HL-60 (cell line): ENCODE measurements around the gene CRELD2.
A peak's percentile ranks its signal among the peaks of the same experiment; 100 is the strongest.

Experiments
- DNase-seq, 2 experiments: peaks; one replicate each; pipeline ENCODE4 v3.0.0-alpha.2; 2010 to 2020; ENCODE audit warnings: low read depth in 1 of 2, low spot score in 1 of 2
- H3K27ac ChIP-seq: fragments of 250-450 bp; sonication (Bioruptor Pico); replicated peaks from 2 replicates; pipeline ENCODE4 v1.5.1; 2020; ENCODE audit warnings: mild to moderate bottlenecking, moderate library complexity
- H3K27me3 ChIP-seq: fragments of 250-450 bp; sonication (Bioruptor Pico); 2 replicates; pipeline ENCODE4 v1.5.1; 2021; ENCODE audit warnings: mild to moderate bottlenecking, moderate library complexity; ENCODE audit not compliant: insufficient read depth, poor library complexity, severe bottlenecking
- H3K4me3 ChIP-seq: replicated peaks from 2 replicates; pipeline ENCODE4 v1.5.1; 2011; ENCODE audit warnings: mild to moderate bottlenecking, control low read depth, low read length; ENCODE audit not compliant: insufficient read depth
- GABPA ChIP-seq: IDR thresholded peaks from 2 replicates; pipeline ENCODE4 v1.6.1; 2012; ENCODE audit warnings: low read depth
- POLR2AphosphoS5 ChIP-seq: IDR thresholded peaks from 2 replicates; pipeline ENCODE4 v1.6.1; 2012; ENCODE audit warnings: low read depth
- SPI1 ChIP-seq: IDR thresholded peaks from 2 replicates; pipeline ENCODE4 v1.6.1; 2012; ENCODE audit warnings: low read depth, mild to moderate bottlenecking, borderline replicate concordance
- TF ChIP-seq, protein P1 (sequence below): IDR thresholded peaks from 2 replicates; pipeline ENCODE4 v1.6.1; 2012; ENCODE audit warnings: low read depth; ENCODE audit not compliant: insufficient replicate concordance
- TF ChIP-seq, protein P2 (sequence below): IDR thresholded peaks from one replicate; pipeline ENCODE4 v1.5.1; 2011; ENCODE audit warnings: low read length, control low read depth, inconsistent platforms; ENCODE audit not compliant: insufficient read depth

CRELD2 gene

DNA sequence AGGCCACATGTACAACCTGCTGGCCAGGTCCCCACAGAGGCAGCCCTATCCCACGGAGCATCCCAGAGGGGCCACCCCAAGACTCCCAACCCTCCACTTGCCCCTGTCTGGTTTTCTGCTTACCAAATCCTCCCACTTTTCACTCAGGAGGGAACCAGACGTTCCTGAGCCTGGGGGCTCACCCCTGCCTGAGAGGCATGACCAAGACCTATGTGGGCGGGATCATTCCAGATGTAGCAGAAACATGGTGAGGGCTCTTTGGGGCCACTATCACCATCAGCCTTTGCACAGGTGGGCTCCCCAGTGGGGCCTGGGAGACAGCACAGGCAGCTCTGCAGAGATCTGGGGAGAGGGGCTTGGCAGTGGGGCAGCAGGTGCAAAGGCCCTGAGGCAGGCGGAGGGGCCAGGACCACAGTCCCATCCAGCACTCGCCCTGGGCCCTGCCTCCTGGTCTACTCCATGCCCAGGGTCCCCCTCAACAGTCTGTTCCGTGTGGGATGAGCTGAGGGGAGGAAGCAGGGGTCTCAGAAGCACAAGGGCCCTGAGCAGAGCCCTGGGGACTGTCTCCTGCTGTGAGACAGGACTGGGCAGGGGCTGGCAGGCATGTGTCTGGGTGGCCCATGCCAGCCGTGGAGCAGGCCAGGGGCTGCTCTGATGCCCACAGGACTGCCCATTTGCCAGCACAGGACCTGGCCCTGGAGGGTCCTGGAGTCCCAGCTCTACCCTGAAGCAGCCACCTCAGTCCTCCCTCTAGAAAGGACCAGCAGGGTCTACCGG is 51.5 kb downstream of the CRELD2 start:
- TF ChIP-seq SPI1: no peak
- TF ChIP-seq, protein P1, sequence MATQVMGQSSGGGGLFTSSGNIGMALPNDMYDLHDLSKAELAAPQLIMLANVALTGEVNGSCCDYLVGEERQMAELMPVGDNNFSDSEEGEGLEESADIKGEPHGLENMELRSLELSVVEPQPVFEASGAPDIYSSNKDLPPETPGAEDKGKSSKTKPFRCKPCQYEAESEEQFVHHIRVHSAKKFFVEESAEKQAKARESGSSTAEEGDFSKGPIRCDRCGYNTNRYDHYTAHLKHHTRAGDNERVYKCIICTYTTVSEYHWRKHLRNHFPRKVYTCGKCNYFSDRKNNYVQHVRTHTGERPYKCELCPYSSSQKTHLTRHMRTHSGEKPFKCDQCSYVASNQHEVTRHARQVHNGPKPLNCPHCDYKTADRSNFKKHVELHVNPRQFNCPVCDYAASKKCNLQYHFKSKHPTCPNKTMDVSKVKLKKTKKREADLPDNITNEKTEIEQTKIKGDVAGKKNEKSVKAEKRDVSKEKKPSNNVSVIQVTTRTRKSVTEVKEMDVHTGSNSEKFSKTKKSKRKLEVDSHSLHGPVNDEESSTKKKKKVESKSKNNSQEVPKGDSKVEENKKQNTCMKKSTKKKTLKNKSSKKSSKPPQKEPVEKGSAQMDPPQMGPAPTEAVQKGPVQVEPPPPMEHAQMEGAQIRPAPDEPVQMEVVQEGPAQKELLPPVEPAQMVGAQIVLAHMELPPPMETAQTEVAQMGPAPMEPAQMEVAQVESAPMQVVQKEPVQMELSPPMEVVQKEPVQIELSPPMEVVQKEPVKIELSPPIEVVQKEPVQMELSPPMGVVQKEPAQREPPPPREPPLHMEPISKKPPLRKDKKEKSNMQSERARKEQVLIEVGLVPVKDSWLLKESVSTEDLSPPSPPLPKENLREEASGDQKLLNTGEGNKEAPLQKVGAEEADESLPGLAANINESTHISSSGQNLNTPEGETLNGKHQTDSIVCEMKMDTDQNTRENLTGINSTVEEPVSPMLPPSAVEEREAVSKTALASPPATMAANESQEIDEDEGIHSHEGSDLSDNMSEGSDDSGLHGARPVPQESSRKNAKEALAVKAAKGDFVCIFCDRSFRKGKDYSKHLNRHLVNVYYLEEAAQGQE: no peak
- no peak for TF ChIP-seq POLR2AphosphoS5
- TF ChIP-seq, protein P2, sequence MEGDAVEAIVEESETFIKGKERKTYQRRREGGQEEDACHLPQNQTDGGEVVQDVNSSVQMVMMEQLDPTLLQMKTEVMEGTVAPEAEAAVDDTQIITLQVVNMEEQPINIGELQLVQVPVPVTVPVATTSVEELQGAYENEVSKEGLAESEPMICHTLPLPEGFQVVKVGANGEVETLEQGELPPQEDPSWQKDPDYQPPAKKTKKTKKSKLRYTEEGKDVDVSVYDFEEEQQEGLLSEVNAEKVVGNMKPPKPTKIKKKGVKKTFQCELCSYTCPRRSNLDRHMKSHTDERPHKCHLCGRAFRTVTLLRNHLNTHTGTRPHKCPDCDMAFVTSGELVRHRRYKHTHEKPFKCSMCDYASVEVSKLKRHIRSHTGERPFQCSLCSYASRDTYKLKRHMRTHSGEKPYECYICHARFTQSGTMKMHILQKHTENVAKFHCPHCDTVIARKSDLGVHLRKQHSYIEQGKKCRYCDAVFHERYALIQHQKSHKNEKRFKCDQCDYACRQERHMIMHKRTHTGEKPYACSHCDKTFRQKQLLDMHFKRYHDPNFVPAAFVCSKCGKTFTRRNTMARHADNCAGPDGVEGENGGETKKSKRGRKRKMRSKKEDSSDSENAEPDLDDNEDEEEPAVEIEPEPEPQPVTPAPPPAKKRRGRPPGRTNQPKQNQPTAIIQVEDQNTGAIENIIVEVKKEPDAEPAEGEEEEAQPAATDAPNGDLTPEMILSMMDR: no peak
- TF ChIP-seq GABPA: no peak
- Histone ChIP-seq H3K27ac (peak overlapping the region; percentile 23), H3K27me3 (no peaks in the 10 kb centered on the region), H3K4me3 (no peak overlapping the region)
- no peak for DNase-seq

DNA sequence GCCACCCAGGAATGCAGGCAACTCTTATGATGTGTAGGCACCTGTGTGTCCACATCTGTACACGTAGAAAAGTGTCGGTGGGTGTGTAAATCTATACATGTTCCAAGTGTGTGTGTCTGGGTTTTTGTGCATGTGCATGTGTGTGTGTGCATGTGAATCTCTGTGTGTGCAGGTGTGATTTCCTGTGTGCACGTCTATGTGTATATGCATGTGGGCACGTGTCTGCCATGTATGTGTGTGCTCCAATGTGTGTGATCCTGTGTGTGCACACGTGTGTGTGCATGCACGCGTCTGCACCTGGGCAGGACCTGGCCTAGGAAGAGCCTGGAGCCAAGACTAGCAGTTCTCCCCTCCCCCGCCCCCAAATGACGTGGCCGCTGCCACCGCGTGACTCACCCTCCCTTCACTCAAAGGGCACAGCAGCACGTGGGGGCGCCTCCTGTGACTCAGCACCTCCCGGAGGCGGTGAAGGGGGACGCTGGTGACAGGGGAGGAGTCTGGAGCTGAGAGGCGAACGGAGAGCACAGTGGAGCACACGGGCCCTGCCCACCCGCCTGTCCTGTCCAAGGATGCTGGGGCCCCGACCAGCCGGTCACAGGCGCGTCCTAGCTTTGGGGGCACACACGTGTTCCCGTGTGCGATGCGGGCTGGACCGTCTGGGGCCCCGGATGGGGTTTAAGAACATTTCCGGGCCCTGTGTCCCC is 52.2 kb downstream of the CRELD2 start:
- Histone ChIP-seq H3K27ac (peak overlapping the region; percentile 83), H3K4me3 (peak overlapping the region; percentile 47), H3K27me3 (no peaks in the 10 kb centered on the region)
- DNase-seq: peak; percentile 97 to 99
- no peak for TF ChIP-seq GABPA
- peak; percentile 73; the same call in 1 of the 2 replicates for TF ChIP-seq POLR2AphosphoS5
- TF ChIP-seq, protein P2: no peak

DNA sequence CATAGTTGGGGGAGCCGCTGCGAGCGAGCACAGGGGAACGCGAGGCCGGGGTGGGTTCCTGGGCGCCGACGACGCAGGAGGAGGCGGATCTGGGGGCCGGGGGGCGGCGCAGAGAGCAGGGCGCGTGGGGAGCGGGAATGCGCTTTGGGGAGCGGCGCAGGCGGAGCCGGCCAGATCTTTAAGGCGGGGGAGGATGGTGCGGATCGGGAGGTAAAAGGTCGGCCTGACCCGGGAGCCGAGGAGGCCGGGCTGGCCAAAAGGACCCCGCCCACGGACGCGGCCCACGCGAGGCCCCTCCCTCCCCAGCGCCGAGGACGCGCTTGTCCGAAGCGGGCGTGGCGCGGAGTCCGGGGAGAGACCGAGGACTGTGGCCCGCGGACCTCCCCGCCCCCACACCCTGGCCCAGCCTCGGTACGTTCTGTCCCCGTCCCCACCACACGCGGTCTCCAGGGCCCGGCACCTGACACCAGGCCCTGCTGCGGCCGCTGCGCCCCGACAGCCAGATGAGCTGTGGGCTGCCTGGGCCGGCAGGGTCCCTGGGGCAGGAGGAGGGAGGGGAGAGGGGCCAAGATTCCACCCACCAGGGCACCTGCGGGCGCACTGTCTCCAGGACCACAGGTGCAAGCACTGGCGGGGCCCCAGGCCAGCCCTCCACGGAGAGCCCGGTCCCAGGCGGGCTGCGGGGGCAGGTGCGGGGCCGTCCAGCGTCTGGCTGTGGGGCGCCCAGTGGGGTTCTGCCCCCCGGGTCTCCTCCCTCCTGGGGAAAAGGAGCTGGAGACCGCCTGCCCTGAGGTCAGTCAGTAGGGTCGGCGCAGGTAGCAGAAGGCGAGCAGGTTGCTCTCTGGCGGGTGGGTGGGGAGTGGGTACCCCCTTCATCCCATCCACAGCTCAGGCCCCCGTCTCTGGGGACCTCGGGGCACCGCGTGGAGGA is 53.1 kb downstream of the CRELD2 start:
- TF ChIP-seq, protein P2: no peak
- TF ChIP-seq, protein P1: no peak
- TF ChIP-seq POLR2AphosphoS5: no peak
- TF ChIP-seq SPI1: no peak
- TF ChIP-seq GABPA: no peak
- peak overlapping the region; percentile 47 for H3K4me3 ChIP-seq
- H3K27me3 ChIP-seq: no peaks in the 10 kb centered on the region
- H3K27ac ChIP-seq: peak overlapping the region; percentile 83
- DNase-seq: peak; percentile 45 to 83
